NCI-H146 (cell line): ENCODE data around the gene IL1R1.
"Not testable (repeated sequence)": the region's sequence is repeated elsewhere in the genome, so short reads cannot be mapped to it uniquely, and the experiment has no call there.

Source experiments
- DNase-seq: peaks from one replicate; lab custom pipeline; 2025; lab: John Stamatoyannopoulos, UW

The IL1R1 gene

GRCh38 chr2:102141970-102142828, at the start of gene IL1R1:
IL1R1 (plus strand) TSS chr2:102142746; CDS start chr2:102157725, 14,979 bp downstream.
- peak; percentile 10 for DNase-seq

DNA sequence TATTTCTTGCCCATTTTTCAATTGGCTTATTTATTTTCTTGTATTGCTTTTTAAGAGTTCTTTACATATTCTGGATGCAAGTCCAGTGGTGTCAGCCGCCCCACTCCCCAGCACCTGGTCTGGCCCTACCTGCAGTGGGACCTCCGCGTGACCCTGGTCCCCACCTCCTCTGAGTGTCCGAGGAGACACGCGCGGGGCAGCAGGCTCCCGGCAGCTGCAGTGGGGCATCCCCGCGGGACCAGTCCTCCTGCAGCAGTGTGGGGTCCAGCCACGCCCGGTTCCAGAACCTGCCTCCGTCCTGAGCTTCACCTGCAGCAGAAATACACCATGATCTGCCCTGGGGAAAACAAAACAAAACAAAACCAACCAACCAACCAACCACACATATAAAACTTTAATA, 48.9 kb upstream of the IL1R1 start:
- no peak for DNase-seq

- no peak for DNase-seq
These were observed 47.6 kb upstream of the IL1R1 start for GRCh38 chr2:102094917-102095316.

DNA sequence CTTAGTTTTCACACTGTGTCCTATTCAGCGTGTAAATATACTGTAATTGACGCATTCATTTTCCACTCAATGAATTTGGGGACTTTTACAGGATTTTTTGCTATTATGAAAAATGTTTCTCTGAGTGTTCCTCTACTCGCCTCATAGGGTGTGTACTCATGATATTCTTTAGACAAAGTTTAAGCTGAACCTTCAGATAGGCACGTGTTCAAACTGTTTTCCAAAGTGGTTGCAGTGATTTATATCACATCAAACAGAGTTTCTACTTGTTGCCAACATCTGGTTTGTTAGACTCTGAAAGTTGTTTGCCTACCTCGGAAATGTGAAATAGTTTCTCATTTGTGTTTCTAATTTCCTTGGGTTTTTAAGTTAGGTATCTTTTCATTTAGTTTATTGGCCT, 46.4 kb upstream of the IL1R1 start:
- no peak for DNase-seq

DNA sequence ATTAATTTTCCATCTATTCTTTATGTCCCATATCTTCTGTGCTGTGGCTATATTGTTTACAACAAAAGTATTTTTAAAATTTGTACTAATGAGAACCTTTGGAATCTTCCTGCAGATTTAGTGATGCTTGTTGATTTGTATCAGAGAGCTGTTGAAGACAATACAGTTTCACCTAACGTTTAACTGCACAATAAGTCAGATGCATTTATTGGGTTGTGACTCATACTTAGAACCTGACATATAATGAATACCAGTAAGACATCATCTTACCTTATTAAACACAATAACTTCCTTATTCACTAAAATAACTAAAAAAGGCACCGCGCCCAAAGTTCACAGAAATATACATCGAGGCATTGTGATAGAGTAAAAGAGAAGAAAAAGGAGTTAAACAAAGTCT, 43.8 kb upstream of the IL1R1 start:
- no peak for DNase-seq

- DNase-seq, result no peak
These were observed 42.8 kb upstream of the IL1R1 start for GRCh38 chr2:102099536-102100298.

DNA sequence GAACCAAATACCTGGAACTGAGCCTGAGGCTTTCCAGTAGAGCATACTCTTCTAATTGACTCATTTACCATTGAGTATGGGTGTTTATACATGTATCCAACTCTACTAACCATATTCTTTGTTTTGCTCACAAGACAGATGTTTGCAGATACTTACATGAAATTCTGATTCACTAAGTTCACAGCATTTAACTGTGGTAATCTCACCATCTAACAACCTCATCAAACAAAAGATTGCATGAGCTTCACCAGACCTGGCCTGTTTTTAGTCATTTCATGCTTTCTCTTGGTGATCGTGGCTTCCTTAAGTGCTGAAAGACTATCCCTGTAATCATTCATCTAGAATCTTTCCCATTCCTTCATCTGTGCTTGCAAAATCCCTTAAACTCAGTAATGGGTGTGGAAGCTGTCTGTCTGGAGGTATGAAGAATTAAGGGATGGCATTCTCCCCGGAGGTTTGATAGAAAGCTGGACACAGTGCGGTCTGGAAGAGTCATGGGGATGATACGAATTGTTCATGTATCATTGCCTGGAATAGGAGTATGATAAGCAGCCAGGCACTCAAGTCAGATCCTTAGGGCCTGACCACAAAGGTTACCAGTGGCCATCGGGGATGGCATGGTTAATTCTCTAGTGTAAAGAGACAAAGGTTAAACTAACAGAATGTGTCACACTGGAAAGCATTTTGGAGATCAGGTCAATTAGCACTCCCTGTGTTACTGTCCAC, 42.0 kb upstream of the IL1R1 start:
- no peak for DNase-seq

DNA sequence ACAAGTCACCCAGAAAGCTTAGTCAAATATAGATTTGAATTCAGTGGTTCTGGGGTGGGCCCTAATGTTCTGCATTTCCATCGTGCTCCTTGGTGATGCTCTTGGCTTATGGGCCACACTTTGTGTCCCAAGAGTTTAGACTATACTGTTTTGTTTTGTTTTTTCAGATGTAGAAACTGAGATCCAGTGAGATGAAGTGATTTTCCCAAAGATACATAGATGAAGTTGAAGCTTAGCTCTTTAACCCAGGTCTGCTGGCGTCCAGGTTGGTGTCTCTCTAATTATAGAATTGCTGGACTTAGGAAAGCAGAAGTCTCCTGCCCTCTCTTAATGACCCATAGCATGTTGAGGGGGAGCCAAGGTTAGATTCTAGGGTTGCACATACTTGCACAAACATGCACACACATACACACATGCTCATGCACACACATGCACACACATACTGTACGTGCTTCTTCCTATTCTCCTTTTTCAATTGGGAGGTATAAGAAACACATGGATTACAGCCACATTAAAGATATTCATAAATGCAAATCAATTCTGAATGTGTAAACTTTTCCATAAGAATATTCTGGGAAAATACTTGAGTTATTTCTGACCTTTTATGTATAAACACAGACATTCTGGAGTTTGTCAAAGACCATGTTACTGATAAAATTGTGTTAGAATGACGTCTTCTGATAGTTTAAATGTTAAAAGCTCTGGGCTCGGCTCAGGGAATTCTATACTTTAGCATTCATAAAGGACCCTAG, 41.3 kb upstream of the IL1R1 start:
- no peak for DNase-seq

- DNase-seq, result no peak
These were observed 40.5 kb upstream of the IL1R1 start for GRCh38 chr2:102101849-102102635.

DNA sequence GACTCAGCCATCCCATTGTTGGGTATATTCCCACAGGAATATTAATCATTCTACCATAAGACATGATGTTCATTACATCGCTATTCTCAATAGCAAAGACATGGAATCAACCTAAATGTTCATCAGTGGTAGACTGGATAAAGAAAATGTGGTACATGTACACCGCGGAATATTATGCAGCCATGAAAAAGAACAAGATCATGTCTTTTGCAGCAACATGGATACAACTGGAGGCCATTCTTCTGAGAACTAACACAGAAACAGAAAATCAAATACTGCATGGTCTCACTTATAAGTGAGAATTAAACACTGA, 40.0 kb upstream of the IL1R1 start:
- DNase-seq, result not testable (repeated sequence)

DNA sequence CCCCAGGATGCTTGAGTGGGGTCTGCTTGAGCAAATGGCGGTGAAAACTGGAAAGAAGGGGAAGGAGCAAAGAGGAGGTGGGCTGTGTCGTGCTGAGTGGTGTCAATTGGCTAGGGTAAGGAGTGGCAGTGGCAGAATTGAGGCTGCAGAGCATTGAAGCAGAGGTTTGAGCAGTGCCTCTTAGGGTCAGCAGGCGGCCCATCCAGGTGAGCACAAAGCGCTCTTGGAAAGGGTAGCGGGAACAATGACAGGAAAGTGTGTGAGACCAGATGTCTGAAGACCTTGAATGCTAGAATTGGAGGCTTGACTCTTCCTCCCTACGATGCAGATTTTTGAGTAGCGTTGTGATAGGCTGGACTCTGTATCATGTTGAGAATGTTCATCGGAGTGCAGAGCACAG, 39.3 kb upstream of the IL1R1 start:
- DNase-seq, result no peak

DNA sequence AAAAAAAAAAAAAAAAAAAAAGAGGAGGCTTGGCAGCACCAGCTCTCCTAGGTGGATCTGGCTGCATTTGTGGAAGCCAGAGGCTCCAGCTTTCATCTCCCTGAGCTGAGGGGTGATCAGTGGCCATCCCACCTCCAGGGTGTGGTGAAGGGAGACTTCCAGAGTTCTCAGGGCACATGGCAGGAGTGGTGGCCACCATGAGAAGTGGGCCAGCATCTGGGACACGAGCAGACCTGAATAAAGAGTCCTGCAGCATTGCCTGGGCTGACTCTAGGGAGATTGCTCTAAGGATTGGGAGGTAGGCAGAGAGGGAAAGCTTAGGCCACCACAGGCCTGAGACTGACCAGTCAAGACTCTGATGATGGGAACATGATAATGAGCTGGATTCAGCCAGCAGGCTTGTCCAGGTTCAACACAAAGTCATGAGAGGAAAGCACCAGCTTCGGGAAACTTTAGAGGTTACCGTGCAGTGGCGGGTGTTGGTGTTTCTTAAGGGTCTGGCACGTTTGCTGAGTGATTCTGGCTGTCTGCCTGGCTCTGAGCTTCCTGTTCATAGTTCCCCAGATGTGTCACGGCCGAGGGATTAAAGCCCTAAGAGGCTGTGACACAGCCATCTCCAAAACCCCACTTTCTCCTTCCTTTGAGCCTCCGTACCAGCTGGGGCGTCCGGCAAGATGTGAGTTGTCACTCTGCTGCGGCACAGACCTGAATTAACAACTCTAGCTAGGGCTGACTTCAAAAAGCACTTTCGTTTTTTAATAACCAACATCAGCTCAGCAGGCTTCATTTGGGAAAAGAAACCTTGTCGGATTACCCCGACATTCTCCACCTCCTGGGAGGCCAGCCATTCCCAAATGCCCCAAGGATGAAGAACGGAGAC, 38.3 kb upstream of the IL1R1 start:
- no peak for DNase-seq

- DNase-seq, result no peak
These were observed 36.4 kb upstream of the IL1R1 start for GRCh38 chr2:102106133-102106556.

- not testable (repeated sequence) for DNase-seq
These were observed 35.5 kb upstream of the IL1R1 start for GRCh38 chr2:102106813-102107740.

DNA sequence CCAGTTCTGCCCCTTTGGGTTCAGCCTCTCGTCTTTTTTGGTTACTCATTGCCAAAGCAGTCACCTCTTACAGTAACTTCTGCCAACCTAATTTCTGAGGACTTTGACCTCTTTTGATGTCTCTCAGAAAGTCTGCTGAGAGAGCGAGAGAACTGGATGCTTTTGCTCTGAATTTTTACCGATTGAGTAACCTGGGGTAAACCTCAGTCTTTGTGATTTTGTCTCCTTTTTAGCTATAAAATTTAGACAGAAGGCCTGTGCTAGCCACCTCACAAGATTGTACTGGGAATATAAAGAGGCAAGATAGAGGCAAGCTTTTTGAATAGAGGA, 34.8 kb upstream of the IL1R1 start:
- no peak for DNase-seq

DNA sequence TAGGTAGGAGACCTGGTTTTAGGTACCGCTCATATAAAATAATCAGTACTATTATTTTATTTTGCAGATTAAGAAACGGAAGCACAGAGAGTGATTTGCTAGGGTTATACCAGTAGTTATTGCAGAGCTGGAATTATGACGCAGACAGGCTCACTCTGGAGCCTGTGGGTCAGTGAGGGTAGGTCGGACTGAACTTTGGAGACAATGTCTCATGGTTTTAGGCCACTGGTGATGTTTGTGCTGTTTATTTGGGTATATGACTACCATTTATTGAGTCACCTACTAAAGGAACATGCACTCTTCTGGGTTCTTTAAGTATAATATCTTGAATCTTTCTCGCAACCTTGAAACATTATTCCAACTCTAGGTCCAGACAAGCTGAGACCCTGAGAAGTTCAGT, 33.5 kb upstream of the IL1R1 start:
- DNase-seq, result no peak

GRCh38 chr2:102110171-102110570, 32.4 kb upstream of the IL1R1 start:
- no peak for DNase-seq

DNA sequence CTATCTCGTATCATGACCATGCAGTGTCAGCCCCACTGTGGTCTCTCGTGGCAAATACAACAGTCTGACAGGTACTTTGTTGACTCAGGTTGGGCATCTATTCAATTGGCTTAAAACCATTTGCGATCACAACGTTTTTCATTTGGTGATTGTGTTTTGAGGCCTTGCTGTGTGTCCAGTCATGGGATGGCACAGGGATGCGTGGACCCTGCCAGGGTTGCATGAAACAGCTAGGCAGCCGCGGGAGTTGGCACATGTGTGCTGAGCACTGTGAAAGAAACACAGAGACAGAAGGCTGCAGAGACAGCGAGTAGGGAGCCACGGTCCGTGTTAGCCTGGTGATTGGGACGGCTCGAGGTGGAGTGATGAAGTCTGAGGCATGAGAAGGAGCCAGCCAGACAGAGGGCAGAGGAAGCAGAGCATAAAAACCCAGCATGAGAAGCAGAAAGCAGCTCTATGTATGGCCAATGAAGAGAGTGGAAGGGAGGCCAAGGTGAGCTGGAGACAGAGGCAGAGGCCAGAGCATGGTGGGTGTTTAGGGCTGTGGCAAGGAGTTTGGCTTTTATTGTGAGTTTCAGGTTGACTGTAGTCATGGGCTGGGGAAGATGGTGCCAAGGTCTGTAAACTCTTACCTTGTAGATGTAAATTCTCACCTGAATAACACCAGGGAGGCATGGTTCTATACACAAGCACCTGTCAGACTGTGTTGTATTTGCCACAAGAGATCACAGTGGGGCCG, 31.8 kb upstream of the IL1R1 start:
- no peak for DNase-seq

DNA sequence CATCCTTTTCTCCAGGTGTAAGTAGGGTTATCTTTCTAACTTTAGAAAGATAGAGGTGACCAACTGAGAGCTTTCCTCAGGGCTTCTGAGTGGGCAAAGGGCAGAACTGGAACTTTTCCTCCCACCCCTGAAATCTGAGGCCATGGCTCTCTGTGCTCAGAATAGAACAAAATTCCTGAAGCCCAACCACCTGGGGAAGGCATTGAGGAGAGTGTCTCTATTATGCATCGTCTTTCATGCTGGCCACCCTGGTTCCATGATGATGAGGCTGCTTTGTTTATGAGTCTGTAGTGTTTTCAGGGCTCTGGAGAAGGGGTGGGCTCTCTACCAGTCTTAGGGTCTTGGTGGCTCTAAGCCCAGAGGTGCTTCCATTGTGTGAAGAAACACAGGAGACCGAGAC, 30.7 kb upstream of the IL1R1 start:
- no peak for DNase-seq
